H7 (cell line): ENCODE measurements around the gene DAPK3. TPM values are rescaled to one million over a fixed set of nuclear protein-coding genes. Genes with fewer than 3 reads are reported as not detected.
A peak's percentile ranks its signal among the peaks of the same experiment; 100 is the strongest.
"Not testable (repeated sequence)": the region's sequence is repeated elsewhere in the genome, so short reads cannot be mapped to it uniquely, and the experiment has no call there.

Experiments used
- DNase-seq: peaks from one replicate; pipeline ENCODE4 v3.0.0; 2012
- H3K27me3 ChIP-seq: 2 replicates; pipeline ENCODE4 v1.6.0; 2011; ENCODE audit warnings: mild to moderate bottlenecking, low read length; ENCODE audit not compliant: control insufficient read depth, insufficient read depth
- H3K36me3 ChIP-seq: replicated peaks from 2 replicates; pipeline ENCODE4 v1.5.1; 2011; ENCODE audit warnings: low read length; ENCODE audit not compliant: control insufficient read depth, insufficient read depth
- H3K4me3 ChIP-seq: 2 replicates; pipeline ENCODE4 v1.5.1; 2011; ENCODE audit warnings: low read depth, mild to moderate bottlenecking, control low read depth, low read length, moderate library complexity; ENCODE audit not compliant: insufficient read depth
- total RNA-seq: library from RNA; depleted of rRNA; stranded (reverse); fragments of >200 nt; shearing (Covaris generic); gene quantifications from 2 replicates; pipeline ENCODE4 v1.2.3, GENCODE V29; 2014

DAPK3 gene
- total RNA-seq, 1 experiment from 2014 or later = 131 TPM

- Histone ChIP-seq H3K27me3 (no peaks in the 10 kb centered on the region), H3K4me3 (no peak overlapping the region), H3K36me3 (peaks cover 14% of the 10 kb centered on the region)
- no peak for DNase-seq
These were observed 11.8 kb downstream of the DAPK3 start for GRCh38 chr19:3958836-3959765.

DNA sequence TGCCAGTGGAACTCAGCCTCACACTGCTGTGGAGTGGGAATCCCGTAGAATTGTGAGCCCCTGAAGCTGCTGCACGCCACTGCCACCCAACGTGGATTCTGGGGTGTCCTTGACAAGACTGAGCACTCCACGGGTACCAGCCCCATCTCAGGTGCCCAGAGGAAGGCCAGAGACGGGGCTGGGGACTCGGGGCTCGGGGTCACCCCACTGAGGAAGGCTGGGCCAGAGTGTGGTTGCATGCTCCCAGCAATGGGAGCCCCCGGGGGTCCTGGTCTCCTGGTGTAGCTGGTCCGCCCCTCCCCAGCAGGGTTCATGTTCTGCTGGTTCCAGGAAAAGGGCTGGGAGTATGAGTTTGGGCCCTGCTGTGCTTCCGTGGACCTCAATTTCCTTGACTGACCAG is 15.2 kb downstream of the DAPK3 start:
- peaks cover 4% of the 10 kb centered on the region for H3K36me3 ChIP-seq
- no peak overlapping the region for H3K4me3 ChIP-seq
- H3K27me3 ChIP-seq = no peaks in the 10 kb centered on the region
- DNase-seq = no peak

- not testable (repeated sequence) for H3K36me3 ChIP-seq, H3K27me3 ChIP-seq, H3K4me3 ChIP-seq, DNase-seq
These were observed 15.6 kb downstream of the DAPK3 start for GRCh38 chr19:3955276-3955675.

DNA sequence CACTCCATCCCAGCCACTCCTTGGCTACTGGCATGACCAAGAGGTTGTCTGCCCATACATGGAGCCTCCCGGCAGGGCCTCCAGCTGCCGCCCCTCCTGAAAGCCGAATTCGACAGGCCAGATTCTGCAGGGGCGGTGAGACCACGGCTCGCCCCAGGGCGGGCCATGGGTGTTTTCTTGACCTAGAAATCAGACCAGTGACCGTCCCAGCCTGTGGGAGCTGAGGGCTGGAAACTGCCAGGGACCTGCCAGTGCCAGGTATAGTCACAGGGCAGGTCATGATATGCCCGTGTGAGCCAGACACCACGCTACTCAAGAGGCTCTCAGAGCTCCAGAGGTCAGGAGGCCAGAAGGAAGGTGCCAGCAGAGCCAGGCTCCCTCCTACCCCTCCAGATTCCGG is 16.8 kb downstream of the DAPK3 start:
- no peak for DNase-seq
- H3K36me3 ChIP-seq = peaks cover 2% of the 10 kb centered on the region
- H3K27me3 ChIP-seq = no peaks in the 10 kb centered on the region
- H3K4me3 ChIP-seq = no peak overlapping the region

DNA sequence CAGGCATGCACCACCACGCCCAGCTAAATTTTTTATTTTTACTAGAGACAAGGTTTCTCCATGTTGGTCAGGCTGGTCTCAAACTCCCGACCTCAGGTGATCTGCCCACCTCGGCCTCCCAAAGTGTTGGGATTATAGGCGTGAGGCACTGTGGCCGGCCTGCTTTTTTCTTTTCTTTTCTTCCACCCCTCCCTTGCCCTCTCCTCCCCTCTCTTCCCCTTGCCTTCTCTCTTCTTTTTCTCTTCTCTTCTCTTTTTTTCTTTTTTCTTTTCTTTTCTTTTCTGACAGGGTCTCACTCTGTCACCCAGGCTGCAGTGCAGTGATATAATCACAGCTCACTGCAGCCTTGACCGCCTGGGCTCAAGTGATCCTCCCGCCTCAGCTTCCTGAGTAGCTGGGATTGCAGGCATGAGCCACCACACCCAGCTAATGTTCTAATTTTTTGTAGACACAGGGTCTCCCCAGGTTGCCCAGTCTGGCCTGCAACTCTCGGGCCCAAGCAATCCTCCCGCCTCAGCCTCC is 18.1 kb downstream of the DAPK3 start:
- H3K27me3 ChIP-seq, DNase-seq: not testable (repeated sequence)

DNA sequence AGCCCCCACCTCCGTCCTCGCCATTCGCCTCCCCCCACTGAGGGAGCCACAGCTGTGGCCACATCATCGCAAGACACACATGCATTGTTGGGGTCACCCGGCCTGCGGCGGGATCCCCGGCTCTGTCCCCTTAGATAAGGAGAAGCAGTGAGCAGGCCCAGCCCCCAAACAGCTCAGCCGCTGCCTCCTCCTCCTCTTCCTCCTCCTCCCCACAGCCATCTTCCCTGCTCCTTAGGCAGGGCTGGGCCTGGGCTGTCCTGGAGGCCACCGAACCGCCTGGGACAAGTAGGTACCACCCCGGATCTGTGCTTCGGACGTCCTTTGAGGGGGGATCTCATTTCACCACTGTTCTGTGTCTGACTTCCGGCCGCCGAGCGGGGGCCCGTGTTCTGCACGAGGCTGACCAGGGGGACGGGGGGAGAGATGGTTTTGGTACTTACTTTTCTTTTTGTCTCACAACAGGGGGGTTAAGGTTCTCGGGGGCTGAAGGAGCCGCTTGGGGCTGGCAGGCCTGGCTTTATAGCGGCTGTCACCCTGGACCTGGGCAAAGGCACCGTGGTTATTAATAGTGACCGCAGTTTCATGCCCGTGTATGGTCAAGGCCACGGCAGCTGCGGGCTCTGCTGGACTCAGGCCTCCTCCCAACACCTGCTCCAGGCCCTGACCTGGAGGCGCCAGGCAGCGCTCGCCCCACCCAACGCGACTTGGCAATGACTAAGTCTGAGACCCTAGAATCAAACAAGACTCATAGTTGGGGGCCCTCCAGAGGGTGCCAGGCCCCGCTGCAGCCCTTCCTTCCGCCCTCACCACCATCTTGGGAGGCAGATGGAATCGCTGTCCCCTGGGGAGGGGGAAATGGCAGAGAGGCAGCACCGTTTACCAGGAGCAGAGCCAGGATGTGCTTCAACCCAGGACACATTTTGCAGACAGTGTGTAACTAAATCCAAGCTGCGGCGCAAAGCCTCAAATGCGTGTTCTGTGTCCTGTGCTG is 19.7 kb downstream of the DAPK3 start:
- DNase-seq = peak; percentile 74
- Histone ChIP-seq H3K36me3 (no peaks in the 10 kb centered on the region), H3K27me3 (no peaks in the 10 kb centered on the region), H3K4me3 (no peak overlapping the region)

More for the DNA sequence above, 18.1 kb downstream of the DAPK3 start:
- H3K4me3 ChIP-seq, H3K36me3 ChIP-seq: not testable (repeated sequence)

GRCh38 chr19:3949997-3950859 is 20.7 kb downstream of the DAPK3 start:
- DNase-seq = peak; percentile 68
- no peaks in the 10 kb centered on the region for H3K27me3 ChIP-seq
- H3K4me3 ChIP-seq = no peak overlapping the region
- H3K36me3 ChIP-seq = no peaks in the 10 kb centered on the region

DNA sequence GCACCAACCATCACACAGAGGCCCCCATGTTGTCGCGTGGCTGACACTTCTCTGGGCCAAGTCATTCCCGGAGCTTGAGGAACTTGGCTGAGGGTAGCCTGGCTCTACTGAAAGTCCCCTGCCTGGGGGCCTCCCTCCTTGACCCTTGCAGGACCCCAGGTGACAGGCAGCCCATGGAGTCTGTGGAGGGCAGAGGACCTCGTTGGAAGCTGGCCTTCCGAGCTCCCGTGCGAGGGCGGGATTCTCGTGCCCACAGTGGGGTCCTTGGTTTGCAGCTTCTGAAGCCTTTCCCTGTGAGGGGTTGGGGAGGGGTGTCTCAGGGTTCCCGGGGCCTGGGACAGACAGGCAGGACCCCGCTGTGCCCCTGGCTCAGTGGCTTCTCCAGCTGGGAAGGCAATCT is 21.6 kb downstream of the DAPK3 start:
- Histone ChIP-seq H3K27me3 (no peaks in the 10 kb centered on the region), H3K4me3 (no peak overlapping the region), H3K36me3 (peaks cover 1% of the 10 kb centered on the region; the same call in 1 of the 2 replicates)
- DNase-seq = peak; percentile 49

GRCh38 chr19:3947316-3947933 is 23.5 kb downstream of the DAPK3 start:
- H3K4me3 ChIP-seq, H3K36me3 ChIP-seq, DNase-seq, H3K27me3 ChIP-seq: not testable (repeated sequence)

- no peaks in the 10 kb centered on the region for H3K27me3 ChIP-seq
- no peak for DNase-seq
- peaks cover 3% of the 10 kb centered on the region; the same call in 1 of the 2 replicates for H3K36me3 ChIP-seq
- no peak overlapping the region for H3K4me3 ChIP-seq
These were observed 25.1 kb downstream of the DAPK3 start for GRCh38 chr19:3945838-3946237.

DNA sequence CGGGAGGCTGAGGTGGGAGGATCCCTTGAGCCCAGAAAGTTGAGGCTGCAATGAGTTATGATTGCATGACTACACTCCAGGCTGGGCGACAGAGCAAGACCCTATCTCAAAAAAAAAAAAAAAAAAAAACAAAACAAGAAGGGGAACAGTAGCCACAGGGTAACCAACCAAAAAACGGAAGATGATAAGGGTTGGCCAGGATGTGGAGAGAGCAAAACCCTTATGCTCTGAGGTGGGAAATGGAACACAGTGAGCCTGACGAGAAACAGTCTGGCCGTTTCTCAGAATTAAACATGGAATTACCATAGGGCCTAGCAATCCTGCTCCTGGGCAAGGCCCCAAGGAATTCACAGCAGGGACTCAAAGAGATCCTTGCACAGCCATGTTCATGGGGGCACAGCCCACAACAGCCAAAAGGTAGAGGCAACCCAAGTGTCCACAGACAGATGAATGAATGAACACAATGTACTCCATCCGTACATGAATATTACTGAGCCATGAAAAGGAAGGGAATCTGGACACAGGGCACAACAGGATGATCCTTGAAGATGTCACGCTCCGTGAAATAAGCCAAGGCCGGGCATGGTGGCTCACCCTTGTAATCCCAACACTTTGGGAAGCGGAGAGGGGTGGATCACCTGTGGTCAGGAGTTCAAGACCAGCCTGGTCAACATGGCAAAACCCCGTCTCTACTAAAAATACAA is 26.7 kb downstream of the DAPK3 start:
- H3K27me3 ChIP-seq = no peaks in the 10 kb centered on the region
- H3K36me3 ChIP-seq = peaks cover 3% of the 10 kb centered on the region; the same call in 1 of the 2 replicates
- DNase-seq = no peak
- H3K4me3 ChIP-seq = no peak overlapping the region

- no peaks in the 10 kb centered on the region for H3K27me3 ChIP-seq
- H3K36me3 ChIP-seq = peaks cover 3% of the 10 kb centered on the region; the same call in 1 of the 2 replicates
- H3K4me3 ChIP-seq = no peak overlapping the region
- DNase-seq = no peak
These were observed 28.0 kb downstream of the DAPK3 start for GRCh38 chr19:3942790-3943409.
